Activated naive CD8-positive, alpha-beta T cell treated with anti-CD3 and anti-CD28 coated beads, Interleukin-2, amount 50 U/mL, for 16 hours (primary cell): Measurements from ENCODE around the gene OOSP4B.
"Not testable (repeated sequence)": the region's sequence is repeated elsewhere in the genome, so short reads cannot be mapped to it uniquely, and the experiment has no call there.

Source experiments
- DNase-seq: peaks from one replicate; pipeline ENCODE4 v3.0.0-alpha.2; 2020; ENCODE audit warnings: low read depth, low spot score

Gene OOSP4B

GRCh38 chr11:60059521-60060240, 42.7 kb downstream of the OOSP4B start:
- DNase-seq, result no peak

GRCh38 chr11:60064111-60064510, 47.1 kb downstream of the OOSP4B start:
- DNase-seq, result no peak

GRCh38 chr11:60065801-60066200, 48.8 kb downstream of the OOSP4B start:
- no peak for DNase-seq

- no peak for DNase-seq
Measured at GRCh38 chr11:60069450-60069849, 52.5 kb downstream of the OOSP4B start.

GRCh38 chr11:60071644-60072043, 54.7 kb downstream of the OOSP4B start:
- not testable (repeated sequence) for DNase-seq

GRCh38 chr11:60077216-60077817, 60.3 kb downstream of the OOSP4B start:
- no peak for DNase-seq

- DNase-seq, result no peak
Measured at GRCh38 chr11:60077981-60078380, 61.0 kb downstream of the OOSP4B start.

- no peak for DNase-seq
Measured at GRCh38 chr11:60078745-60079144, 61.8 kb downstream of the OOSP4B start.

- no peak for DNase-seq
Measured at GRCh38 chr11:60080535-60080934, 63.6 kb downstream of the OOSP4B start.
